ENCODE results near the gene SURF6. TPM values are rescaled to one million over a fixed set of nuclear protein-coding genes. Genes with fewer than 3 reads are reported as not detected.

SURF6 gene
- total RNA-seq, 1 experiment from 2014 or later, result 32.4 TPM

DNA sequence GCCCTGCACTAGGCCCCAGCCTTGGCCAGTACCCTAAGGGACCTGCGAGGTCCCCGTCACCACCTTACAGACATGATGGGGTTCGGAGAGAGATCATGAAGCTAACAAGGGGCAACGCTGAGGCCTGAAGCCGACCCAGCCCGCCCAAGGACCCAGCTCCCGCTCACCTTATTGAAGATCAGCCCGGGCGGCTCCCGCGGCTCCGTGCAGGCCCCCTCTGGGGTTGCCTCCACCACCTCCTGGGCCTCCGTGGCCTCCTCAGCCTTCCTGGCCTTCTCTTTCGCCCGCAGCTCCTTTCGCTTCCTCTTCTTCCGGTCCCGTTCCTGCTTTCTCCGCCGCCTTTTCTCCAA is 3.6 kb downstream of the SURF6 start:
- Mint-ChIP-seq H3K4me1 (ENCODE audit: low read depth, unreplicated experiment) (no peaks in the 10 kb centered on the region), H3K9me3 (ENCODE audit: unreplicated experiment) (no peaks in the 10 kb centered on the region), H3K36me3 (ENCODE audit: insufficient read depth, unreplicated experiment) (peaks cover 85% of the 10 kb centered on the region), H3K27ac (ENCODE audit: unreplicated experiment) (no peak overlapping the region), H3K27me3 (ENCODE audit: insufficient read depth, unreplicated experiment) (no peaks in the 10 kb centered on the region), H3K4me3 (ENCODE audit: unreplicated experiment) (no peak overlapping the region)
- H3K27me3 ChIP-seq (replicated peaks; ENCODE audit: control insufficient read depth, insufficient read depth, low read length), result no peaks in the 10 kb centered on the region
- no TSS peak for BruUV-seq (replicated peaks)
- intact Hi-C loops (cut with micrococcal nuclease; ENCODE audit: unreplicated experiment), result no loop called here
- peaks cover 13% of the 10 kb centered on the region for H3K36me3 ChIP-seq (ENCODE audit: control insufficient read depth, insufficient read depth, low read length)
- POLR2A ChIA-PET, result no interaction called here
- no peak overlapping the region for H3K4me3 ChIP-seq (ENCODE audit: low read depth, low read length)
- TF ChIP-seq, protein P1, sequence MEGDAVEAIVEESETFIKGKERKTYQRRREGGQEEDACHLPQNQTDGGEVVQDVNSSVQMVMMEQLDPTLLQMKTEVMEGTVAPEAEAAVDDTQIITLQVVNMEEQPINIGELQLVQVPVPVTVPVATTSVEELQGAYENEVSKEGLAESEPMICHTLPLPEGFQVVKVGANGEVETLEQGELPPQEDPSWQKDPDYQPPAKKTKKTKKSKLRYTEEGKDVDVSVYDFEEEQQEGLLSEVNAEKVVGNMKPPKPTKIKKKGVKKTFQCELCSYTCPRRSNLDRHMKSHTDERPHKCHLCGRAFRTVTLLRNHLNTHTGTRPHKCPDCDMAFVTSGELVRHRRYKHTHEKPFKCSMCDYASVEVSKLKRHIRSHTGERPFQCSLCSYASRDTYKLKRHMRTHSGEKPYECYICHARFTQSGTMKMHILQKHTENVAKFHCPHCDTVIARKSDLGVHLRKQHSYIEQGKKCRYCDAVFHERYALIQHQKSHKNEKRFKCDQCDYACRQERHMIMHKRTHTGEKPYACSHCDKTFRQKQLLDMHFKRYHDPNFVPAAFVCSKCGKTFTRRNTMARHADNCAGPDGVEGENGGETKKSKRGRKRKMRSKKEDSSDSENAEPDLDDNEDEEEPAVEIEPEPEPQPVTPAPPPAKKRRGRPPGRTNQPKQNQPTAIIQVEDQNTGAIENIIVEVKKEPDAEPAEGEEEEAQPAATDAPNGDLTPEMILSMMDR (IDR thresholded peaks at IDR 0.05; ENCODE audit: insufficient read depth in 1 of 2, low read depth in 1 of 2, low read length in 1 of 2, severe bottlenecking in 1 of 2, unreplicated experiment in 1 of 2), result no peak
- CTCF ChIA-PET, result interaction anchor here (4.4 kb wide), 1 partner anchor 145 kb away, joined by 20 read pairs; no protein-coding TSS in a partner anchor
- DNase-seq, result no peak
- H3K4me1 ChIP-seq, result peaks cover 6% of the 10 kb centered on the region; the same call in 1 of the 2 replicates
- no peaks in the 10 kb centered on the region for H3K9me3 ChIP-seq

DNA sequence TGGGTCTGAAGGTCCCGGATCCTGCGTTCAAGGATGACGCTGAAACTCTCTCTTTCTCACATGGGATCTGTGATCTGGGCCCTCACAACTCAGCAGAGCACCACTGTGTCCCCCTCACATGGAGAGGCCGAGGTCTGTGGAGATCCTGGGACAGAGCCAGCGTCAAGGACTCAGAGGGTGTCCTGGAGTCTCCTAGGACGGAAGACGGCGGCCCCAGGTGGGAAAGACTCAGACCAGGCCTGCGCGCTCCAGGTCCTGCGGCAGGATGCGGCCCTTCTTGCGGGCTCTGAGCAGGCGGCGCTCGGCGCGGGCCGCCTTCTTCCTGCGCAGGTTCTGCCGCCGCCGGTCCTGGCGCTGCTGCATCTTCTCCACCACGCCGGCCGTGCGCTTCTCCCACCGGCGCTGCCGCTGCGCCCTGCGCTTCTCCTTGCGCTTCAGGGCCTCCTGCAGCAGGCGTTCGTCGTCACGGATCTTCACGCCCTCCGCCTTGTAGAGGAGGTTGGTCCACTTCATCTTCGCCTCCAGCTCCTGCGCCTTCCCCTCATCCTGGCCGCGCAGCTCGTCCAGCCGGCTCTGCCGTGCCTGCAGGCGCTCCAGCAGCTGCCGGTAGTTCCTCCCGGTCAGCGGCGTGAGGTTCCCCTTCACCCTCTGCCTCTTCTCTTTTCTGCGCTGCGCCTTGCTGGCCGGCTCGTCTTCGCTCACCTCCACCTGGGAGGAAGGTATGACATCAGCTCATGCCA is 4.2 kb downstream of the SURF6 start:
- H3K27me3 ChIP-seq (replicated peaks; ENCODE audit: control insufficient read depth, insufficient read depth, low read length), result no peaks in the 10 kb centered on the region
- no peak for DNase-seq
- Mint-ChIP-seq H3K27me3 (ENCODE audit: insufficient read depth, unreplicated experiment) (no peaks in the 10 kb centered on the region), H3K9me3 (ENCODE audit: unreplicated experiment) (no peaks in the 10 kb centered on the region), H3K27ac (ENCODE audit: unreplicated experiment) (no peak overlapping the region), H3K4me1 (ENCODE audit: low read depth, unreplicated experiment) (no peaks in the 10 kb centered on the region), H3K4me3 (ENCODE audit: unreplicated experiment) (no peak overlapping the region), H3K36me3 (ENCODE audit: insufficient read depth, unreplicated experiment) (peaks cover 81% of the 10 kb centered on the region)
- H3K4me1 ChIP-seq, result peaks cover 2% of the 10 kb centered on the region; the same call in 1 of the 2 replicates
- TF ChIP-seq, protein P1 (IDR thresholded peaks at IDR 0.05; ENCODE audit: insufficient read depth in 1 of 2, low read depth in 1 of 2, low read length in 1 of 2, severe bottlenecking in 1 of 2, unreplicated experiment in 1 of 2), result no peak
- H3K4me3 ChIP-seq (ENCODE audit: low read depth, low read length), result no peak overlapping the region
- ChIA-PET CTCF (interaction anchor here (4.4 kb wide), 1 partner anchor 144 kb away, joined by 20 read pairs; no protein-coding TSS in a partner anchor), POLR2A (no interaction called here)
- no peaks in the 10 kb centered on the region for H3K9me3 ChIP-seq
- BruUV-seq (replicated peaks), result no TSS peak
- H3K36me3 ChIP-seq (ENCODE audit: control insufficient read depth, insufficient read depth, low read length), result peaks cover 13% of the 10 kb centered on the region
- intact Hi-C loops (cut with micrococcal nuclease; ENCODE audit: unreplicated experiment), result no loop called here

DNA sequence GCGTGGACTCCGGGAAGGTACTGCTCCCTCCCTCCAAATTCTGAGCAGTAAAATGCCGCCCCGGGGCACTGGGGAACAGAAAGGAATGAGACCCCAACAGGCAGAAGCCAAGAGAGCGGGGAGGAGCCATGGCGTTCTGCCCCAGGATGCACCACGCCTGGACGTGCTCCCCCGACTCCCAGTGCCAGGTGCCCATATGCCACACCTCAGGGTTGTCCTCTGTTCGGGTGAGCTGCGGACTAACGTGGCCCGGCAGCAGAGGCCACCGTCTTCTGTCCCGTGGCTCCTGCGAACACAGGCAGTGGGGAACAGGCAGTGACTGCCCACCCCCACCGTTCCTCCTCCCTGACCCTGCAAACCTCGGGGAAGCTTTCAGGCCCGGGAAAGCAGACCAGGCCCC is 4.8 kb downstream of the SURF6 start:
- H3K4me3 Mint-ChIP-seq (ENCODE audit: unreplicated experiment), result no peak overlapping the region
- H3K9me3 Mint-ChIP-seq (ENCODE audit: unreplicated experiment), result no peaks in the 10 kb centered on the region
- CTCF ChIA-PET, result interaction anchor here (2.5 to 2.7 kb wide), 2 partner anchors 143 to 145 kb away, joined by 17 to 31 read pairs; no protein-coding TSS in a partner anchor
- H3K27me3 ChIP-seq (replicated peaks; ENCODE audit: control insufficient read depth, insufficient read depth, low read length), result no peaks in the 10 kb centered on the region
- peaks cover 75% of the 10 kb centered on the region for H3K36me3 Mint-ChIP-seq (ENCODE audit: insufficient read depth, unreplicated experiment)
- no peaks in the 10 kb centered on the region for H3K4me1 Mint-ChIP-seq (ENCODE audit: low read depth, unreplicated experiment)
- no peak for DNase-seq
- no peaks in the 10 kb centered on the region for H3K9me3 ChIP-seq
- H3K27me3 Mint-ChIP-seq (ENCODE audit: insufficient read depth, unreplicated experiment), result no peaks in the 10 kb centered on the region
- POLR2A ChIA-PET, result no interaction called here
- no peak overlapping the region for H3K4me3 ChIP-seq (ENCODE audit: low read depth, low read length)
- H3K27ac Mint-ChIP-seq (ENCODE audit: unreplicated experiment), result no peak overlapping the region
- H3K36me3 ChIP-seq (ENCODE audit: control insufficient read depth, insufficient read depth, low read length), result peaks cover 13% of the 10 kb centered on the region
- TF ChIP-seq, protein P1 (IDR thresholded peaks at IDR 0.05; ENCODE audit: insufficient read depth in 1 of 2, low read depth in 1 of 2, low read length in 1 of 2, severe bottlenecking in 1 of 2, unreplicated experiment in 1 of 2), result no peak
- intact Hi-C loops (cut with micrococcal nuclease; ENCODE audit: unreplicated experiment), result no loop called here
- no peaks in the 10 kb centered on the region for H3K4me1 ChIP-seq
- BruUV-seq (replicated peaks), result no TSS peak
